Measurements from ENCODE around the gene FBXO44.

Gene FBXO44

DNA sequence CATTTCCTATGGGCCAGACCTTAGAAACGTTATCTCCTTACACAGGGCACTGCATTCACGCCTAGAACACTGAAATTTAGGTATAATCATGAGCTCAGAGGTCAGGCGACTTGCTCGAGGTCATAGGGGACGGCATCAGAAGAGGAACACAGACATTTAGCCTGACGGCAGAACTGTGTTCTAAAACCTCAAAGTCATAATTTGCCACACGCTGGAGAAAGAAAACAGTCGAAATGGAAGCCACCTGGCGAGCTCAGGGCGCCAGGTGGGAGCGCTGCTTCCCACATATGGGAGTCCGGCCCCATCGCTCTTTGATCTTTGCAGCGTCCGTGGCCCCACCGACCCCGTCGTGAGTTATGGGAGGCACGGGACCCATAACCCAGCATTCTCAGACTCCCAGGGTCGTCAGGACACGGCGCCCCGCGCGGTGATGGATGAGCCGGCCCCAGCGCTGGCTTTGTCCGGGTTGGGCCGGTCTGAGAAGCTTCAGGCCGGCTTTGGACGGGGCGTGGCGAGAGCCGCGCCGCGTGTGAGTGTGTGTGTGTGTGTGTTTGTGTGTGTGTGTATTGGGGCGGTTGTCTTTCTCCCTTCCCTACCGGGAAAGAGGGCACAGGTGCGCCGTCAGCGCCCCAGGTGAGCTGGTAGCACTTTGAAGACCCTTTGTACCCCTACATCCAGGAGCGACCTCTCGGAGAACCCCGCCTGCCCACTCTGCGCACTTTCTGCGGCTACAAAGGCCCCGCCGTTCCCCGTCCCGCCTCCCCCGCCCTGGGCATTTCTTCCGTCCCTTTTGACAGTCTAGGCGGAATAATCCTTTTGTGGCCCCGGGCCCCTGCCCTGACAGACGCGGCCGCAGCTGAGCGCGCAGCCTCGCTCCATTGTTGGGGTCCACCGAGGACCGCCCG, 36.0 kb downstream of the FBXO44 start:
- DNase-seq (ENCODE audit: low read depth, low spot score) = no peak

DNA sequence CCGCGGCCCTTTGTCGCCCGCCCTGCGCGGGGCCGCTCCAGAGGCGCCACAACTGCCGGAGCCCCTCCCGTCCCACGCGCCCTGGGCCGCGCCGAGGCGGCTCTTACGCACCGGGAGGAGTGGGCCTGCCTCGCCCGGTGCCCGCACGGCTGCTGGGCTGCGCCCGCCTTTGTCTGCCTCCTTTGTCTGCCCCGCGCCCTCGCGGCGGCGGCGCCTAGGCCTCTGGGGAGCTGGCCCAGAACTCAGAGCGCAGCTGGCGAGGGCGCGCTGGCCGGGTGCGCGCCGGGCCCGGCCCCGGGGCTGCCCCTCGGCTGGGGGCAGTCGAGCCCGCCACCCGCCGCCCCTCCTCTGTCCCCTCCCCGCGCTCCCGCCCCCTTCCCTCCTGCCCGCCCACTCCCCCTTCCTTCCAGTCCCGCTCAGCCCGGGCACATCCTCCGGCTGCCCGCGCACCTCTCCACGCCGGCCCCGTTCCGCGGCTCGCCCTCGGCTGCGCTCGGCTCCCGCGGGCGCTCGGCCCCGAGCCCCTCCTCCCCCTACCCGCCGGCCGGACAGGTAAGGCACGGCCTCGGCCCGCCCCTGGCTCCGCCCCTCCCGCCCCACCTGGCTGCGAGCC, 36.7 kb downstream of the FBXO44 start, which contains the start of gene DRAXIN:
Gene DRAXIN (plus strand): TSS at position 409 of the 613 bp plus-strand sequence. CDS start 14,549 bp downstream, outside the sequence.
- no peak for DNase-seq (ENCODE audit: low read depth, low spot score)

DNA sequence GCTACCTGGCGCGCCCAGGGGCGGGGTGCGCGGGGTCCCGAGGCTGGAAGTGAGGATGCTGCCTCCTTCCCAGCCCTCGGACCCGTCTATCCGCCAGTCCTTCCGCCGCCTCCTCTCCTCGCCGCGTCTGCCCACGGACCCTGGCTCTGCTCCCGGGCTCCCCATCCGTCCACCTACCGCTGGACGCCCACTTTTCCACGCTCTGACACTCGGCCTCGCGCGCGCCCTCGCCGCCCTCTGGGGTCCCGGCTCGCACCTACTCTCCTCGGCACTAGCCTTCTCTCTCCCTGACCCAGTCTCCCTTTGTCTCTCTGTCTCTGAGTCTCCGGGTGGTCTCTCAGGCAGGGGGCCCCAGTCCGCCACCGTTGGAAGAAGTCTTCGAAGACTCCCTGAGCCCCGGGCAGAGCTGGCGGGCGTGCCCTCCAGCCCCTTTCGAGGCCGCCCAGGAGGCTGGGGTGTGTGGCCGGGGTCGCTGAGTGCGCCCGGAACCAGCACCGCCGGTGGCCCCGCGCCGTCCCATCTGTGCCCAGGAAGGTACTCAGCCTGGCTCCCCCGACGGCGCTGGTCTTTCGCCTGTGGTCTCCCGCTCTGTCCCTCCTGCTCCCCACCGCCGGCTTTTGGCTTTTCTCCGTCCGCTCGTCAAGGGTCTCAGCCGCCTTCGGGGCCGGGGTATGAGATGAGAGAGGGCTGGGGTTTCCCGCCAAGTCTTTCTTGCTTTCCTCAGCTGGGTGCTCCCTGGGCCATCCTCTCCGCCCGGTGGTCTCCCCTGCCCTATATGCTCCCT, 37.4 kb downstream of the FBXO44 start:
- DNase-seq (ENCODE audit: low read depth, low spot score) = no peak

DNA sequence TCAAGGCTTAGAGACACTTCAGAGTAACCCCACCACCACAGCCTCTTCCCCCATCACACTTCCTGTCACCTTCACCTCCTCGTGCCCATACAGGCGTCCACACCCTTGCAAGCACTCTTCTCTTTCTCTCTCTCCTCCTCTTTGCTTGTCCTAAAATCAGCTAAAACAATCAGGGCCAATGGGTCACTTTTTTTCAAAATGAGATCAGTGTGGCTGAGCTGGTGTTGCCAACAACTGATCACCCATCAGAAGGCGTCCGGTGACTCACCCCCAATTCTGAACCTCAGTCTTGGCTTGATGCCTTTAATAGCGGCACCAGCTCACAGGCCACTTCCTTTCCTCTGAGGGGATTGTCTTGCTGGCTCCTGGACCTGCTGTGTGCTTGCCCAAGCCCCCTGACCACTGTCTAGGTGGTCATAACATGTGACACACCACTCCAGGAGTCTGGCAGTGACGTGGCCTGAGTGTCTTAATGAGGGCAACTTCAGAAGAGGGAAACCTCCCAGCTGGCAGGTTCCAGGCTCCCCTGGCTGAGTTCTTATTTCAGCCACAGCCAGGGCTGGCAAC, 38.4 kb downstream of the FBXO44 start:
- no peak for DNase-seq (ENCODE audit: low read depth, low spot score)

- DNase-seq (ENCODE audit: low read depth, low spot score) = no peak
Observed at GRCh38 chr1:11693917-11694316, 39.2 kb downstream of the FBXO44 start.

DNA sequence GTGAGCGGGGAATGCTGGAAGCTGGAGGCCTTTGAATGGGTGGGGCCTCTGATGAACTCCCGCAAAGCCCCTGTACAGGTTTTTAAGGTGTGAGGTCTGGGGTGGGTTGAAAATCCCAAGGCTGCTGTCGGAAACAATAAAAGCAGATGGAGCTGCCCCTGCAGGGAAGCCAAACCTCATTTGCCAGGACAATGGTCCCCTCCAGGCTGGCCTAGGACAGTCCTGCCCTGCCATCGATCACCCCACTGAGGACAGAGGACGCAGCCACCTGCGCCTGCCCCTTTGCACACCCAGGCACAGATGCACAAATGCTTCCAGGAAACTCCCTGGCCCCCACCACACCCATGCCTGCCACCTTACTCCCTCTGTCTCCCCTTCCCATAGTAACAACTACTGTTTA, 41.2 kb downstream of the FBXO44 start:
- DNase-seq (ENCODE audit: low read depth, low spot score) = no peak

GRCh38 chr1:11697188-11697892, 42.7 kb downstream of the FBXO44 start:
- DNase-seq (ENCODE audit: low read depth, low spot score) = no peak

DNA sequence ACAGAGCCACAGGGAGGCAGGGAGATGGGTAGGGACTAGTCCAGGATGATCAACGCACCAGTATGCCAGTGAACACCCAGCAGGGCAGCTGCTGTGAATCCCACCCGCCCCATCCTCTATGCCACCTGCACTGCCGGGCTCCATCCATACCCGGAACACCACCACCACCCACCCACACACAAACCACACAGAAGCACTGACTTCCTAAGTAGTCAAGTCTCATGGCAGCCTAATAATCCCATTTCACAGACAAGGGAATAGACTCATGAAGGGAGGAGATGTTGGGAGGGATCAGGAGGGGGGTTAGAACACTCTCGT, 43.2 kb downstream of the FBXO44 start:
- DNase-seq (ENCODE audit: low read depth, low spot score) = no peak

DNA sequence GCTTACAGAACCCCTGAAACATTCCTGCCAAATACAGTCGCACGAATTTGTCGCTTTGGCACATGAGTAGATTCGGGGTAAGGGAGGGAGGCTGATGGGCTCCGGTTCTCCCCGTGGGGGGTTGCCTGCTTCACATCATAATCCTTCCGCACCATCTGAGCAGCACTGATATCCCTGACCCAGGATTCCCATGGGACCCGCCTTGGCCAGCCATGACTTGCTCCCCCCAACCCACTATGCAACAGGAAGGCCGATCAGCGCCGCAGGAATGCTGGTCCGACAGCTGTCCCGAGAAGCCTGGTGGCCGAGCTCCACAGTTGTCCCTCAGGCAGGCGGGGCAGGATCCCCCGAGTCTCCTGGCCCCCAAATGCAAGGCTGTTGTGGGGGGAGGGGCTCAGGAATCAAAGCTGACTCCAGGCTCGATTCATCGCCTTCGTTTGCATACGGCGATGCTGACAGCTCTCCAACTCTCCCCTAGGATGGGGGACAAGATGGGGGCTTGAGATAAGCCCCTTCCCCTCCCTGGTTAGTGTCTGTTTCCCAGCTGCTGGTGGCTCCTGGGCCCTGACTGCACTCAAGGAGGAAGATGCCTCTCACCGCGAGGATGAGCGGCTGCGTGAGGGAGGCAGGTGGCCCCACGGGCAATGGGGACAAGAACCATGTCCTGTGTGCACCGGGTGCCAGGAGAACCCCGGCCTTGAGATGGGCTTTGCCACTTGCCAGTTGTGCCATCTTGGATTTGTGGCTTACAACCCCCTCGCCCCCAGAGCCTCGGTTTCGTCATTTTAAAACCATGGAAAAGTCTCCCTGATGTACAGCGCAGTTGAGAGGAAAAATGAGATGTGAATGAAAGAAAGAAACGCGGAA, 46.2 kb downstream of the FBXO44 start:
- DNase-seq (ENCODE audit: low read depth, low spot score) = no peak

DNA sequence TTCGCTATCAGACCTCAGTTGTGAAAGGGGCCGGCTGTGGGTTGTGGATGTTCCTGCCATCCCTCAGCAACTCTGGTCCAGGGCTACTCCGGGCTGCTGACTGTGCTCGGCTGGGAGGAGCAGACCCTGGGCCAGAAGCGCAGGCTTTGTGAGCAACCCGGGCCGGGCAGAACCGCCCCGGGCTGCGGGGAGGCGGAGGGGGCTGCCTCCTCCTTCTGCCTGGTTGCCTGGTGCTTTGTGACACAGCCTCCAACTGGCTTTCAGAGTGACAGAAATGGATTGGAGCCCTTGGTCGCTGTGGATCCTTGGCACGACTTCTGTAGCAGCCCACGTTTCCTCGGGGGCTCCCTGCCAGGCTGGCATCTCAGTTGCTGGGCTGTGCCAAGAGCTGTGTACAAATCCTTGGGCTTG, 46.9 kb downstream of the FBXO44 start:
- DNase-seq (ENCODE audit: low read depth, low spot score) = no peak

DNA sequence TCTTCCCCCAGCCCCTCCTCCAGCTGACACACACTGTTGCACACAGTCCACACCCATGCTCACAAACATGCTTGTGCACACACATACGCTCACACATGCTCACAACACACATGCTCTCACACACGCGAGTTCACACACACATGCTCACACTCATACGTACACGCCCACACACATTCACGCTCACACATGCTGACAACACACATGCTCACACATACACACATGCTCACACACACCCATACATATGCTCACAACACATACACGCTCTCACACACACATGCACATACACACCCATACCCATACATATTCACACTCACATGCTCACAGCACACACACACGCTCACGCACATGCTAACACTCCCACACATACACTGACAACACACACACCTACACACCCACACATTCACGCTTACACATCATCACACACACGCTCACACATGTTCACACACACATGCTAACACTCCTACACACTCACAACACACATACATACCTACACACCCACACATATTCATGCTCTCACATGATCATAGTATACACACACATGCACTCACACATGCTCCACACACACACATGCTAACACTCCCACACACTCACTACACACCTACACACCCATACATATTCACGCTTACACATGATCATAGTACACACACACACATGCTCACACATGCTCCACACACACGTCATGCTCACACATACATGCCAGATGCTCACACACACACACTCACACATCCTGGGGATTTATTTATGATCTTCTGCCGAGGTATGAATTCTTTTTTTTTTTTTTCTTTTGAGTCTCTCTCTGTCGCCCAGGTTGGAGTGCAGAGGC, 47.5 kb downstream of the FBXO44 start:
- no peak for DNase-seq (ENCODE audit: low read depth, low spot score)

- DNase-seq (ENCODE audit: low read depth, low spot score) = no peak
Observed at GRCh38 chr1:11703357-11704193, 48.9 kb downstream of the FBXO44 start.

GRCh38 chr1:11704194-11704529, 49.5 kb downstream of the FBXO44 start:
- DNase-seq (ENCODE audit: low read depth, low spot score) = no peak

DNA sequence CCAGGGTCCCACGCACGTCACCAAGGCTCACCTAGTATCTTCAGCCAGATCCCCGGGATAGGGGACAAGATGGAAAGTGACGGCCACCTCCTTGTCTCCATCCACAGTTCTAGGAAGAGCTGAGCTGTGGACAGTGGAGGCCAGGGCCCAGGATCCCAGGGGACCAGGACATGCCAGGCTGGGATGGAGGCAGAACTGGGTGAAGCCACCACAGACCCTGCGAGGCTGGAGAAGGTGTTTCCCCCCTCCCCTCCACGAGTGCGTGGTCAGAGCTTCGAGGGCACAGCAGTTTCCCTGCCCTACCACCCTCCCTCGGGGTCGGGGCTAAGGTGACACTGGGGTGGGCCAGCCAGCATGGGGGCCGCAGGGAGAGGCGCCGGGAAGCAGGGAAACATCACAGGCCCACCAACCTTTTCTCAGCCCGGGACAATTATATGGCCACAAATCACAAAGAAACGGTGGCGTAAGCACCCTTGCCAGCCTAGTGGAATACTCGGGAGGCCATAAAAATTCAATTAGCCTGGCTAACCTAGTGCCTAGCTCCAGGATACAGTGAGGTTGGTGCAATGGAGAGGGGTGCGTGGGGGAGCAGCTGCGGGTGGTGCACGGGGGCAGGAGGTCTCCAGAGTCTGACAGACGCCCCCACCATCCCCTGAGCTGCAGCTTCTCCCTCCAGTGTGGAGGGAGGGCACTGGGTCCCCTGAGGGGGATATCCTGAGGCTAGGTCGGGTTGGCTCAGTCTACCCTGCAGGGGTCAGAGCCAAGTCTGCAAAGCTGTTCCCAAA, 50.2 kb downstream of the FBXO44 start:
- DNase-seq (ENCODE audit: low read depth, low spot score) = no peak

- DNase-seq (ENCODE audit: low read depth, low spot score) = no peak
Observed at GRCh38 chr1:11705596-11705995, 50.9 kb downstream of the FBXO44 start.

GRCh38 chr1:11706292-11706691, 51.6 kb downstream of the FBXO44 start:
- no peak for DNase-seq (ENCODE audit: low read depth, low spot score)

DNA sequence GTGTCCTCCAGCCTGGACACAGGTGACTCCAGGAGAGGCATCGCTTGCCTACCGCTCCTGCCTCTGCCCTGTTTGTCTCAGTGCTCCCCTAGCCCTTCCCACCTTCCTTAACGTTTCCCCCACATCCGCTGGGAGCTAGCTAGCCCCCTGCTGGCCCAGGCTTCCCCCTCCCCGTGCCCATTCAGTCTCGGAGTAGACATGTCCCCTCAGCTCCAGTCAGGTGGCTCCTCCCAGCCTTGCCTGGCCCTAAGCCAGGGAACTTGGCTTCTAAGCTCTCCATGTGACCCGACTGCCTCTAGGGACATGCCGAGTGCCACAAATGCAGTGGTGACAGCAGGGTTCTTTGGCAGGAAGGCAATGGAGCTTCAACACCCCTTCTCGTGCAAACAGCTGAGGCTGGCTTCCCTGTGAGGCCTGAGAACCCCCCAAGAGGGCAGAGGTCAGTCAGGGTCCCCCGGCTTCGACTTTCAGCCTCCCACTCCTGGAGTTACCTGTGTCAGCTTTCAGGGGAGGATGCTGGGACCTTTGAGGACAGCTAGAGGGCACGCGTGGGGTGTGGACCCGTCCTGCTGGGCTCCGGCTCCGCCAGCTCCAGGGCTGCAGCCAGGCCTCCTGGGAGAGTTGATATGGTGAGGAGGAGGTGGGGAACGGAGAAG, 53.1 kb downstream of the FBXO44 start:
- DNase-seq (ENCODE audit: low read depth, low spot score) = no peak

Data from smooth muscle cell of the brain vasculature (primary cell).